NK-92 treated with Interleukin-12 subunit alpha and Interleukin-12 subunit beta, amount 100 ng/mL, for 24 hours (cell line): Measurements from ENCODE around the gene CTIF.
A peak's percentile ranks its signal among the peaks of the same experiment; 100 is the strongest.
"Not testable (repeated sequence)": the region's sequence is repeated elsewhere in the genome, so short reads cannot be mapped to it uniquely, and the experiment has no call there.

Experiments used
- DNase-seq: peaks from one replicate; lab custom pipeline; 2025; lab: John Stamatoyannopoulos, UW

The CTIF gene

GRCh38 chr18:48538531-48539405 lies at the start of gene CTIF:
TSS of gene CTIF (plus strand) at chr18:48539031. CDS start at chr18:48619566, 80,535 bp downstream.
- DNase-seq: peak; percentile 31

- no peak for DNase-seq
These were observed 48.1 kb upstream of the CTIF start for GRCh38 chr18:48490641-48491293.

DNA sequence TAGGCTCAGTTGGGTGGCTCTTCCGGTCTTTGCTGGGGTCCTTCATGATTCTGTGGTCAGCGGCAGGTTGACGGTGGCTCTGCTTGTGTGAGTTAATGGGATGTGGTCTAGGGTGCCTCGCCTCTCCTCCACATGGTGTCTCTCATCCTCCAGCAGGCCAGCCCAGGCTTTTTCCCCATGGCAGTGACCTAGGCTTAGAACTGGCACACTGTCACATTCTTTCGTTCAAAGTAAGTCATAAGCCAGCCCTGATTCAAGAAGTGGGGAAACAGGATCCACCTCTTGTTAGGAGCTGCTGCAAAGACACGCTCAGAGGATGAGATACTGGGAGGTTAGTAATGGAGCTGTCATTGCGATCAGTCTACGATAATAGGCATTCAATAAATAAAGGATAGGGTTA lies 46.0 kb upstream of the CTIF start:
- DNase-seq: no peak

DNA sequence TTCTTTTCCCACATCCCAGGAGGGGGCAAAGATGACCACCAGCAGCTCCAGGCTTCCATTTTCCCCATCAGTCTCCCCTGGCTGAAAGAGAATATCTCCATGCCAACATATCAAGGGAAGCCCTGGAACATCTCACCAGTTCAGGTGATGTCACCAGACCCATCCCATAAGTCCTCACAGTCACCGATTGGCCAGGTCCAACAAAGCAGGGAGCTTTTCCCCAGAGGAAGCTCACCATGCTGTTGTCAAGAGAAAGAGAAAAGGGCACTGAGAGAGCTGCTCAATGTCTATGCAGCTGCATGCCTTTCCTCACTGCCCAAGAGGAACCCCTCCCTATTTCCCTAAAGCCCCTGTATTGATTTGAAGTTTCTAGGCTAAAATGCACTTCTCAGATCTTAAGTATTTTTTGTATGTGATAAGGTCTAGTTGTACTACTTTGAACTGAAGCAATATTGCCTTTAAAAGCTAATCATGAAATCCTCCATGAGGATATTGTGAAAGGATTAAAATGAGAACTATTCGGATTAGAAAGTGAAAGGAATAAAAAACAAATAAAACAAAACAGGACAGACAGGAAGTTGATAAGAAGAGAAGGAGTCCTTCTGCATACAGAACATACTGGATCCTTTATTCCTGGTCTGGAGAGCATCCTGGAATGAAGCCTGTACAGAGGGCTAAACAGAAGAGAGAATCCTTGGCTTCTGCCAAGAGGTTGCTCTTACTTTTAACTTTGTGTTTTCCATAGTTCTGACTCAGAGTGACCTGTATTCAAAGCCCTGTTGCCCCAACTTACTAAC lies 45.2 kb upstream of the CTIF start:
- DNase-seq: no peak

- no peak for DNase-seq
These were observed 41.0 kb upstream of the CTIF start for GRCh38 chr18:48497863-48498262.

DNA sequence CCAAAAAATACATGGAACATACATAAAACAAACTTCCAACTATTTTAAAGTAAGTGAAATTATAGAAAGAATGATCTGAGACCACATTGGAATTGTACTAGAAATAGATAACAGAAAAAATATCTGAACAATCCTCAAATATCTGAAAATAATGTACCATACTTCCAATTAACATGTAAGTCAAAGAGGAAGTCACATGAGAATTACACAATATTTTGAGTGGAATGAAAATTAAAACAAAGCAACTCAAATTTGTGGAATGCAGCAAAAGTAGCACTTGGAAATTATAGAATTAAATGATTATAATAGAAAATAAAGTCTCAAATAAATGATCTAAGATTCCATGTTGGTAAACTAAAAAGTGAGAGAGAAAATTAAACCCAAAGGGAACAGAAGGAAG lies 38.3 kb upstream of the CTIF start:
- no peak for DNase-seq

GRCh38 chr18:48502906-48503305 lies 35.9 kb upstream of the CTIF start:
- DNase-seq: no peak

- no peak for DNase-seq
These were observed 34.0 kb upstream of the CTIF start for GRCh38 chr18:48504819-48505218.

GRCh38 chr18:48506983-48507568 lies 31.8 kb upstream of the CTIF start:
- not testable (repeated sequence) for DNase-seq

- not testable (repeated sequence) for DNase-seq
These were observed 26.3 kb upstream of the CTIF start for GRCh38 chr18:48512498-48512897.

DNA sequence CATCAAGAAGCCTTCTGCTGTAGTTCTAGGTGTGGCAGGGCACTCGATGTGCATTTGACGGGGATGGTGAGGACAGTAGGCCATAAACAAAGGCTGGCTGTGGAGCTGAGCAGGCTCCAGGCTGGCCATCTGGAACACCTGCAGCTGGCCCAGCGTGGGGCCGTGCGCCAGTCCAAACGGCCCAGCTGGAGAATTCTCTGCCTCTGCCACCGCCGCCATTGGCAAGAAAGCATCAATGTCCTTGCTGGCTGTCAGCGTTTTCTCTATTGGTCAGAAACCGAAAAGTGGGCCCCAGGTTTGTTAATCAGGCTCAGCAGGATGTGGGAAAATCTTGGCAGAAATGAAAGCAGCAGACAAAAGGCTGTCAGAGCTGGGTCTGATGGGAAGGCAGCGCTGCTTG lies 24.0 kb upstream of the CTIF start:
- no peak for DNase-seq

- no peak for DNase-seq
These were observed 21.8 kb upstream of the CTIF start for GRCh38 chr18:48517048-48517447.

DNA sequence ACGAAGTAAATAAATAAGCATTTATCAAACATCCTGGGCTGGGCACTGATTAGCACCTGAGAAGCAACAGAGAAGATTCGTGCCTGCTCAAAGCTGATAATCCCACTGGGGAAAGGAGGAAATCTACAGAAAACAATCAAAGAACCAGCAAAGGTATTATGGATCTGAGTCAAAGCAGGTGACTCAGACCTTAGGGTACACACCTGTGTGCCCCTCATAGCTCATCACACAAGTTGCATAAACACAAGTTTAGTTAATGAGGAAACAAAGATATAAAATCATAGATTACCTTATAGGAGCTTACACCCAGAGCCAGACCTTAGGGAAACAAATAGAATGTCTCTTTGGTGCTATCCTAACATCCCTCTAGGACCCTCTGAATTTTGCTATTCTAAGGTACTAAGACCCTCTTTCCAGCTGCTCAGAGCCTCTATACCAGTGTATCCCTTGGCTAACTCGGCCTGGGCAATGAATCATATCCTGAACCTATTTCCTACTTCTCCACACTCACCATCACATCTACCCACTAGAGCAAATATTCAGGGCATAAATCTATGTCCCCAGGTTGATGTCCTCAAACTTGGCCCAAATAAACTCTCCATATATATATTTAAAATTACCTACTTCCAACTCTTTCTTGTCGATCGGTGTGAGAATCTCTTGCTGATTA lies 19.3 kb upstream of the CTIF start:
- DNase-seq: no peak

- no peak for DNase-seq
These were observed 17.1 kb upstream of the CTIF start for GRCh38 chr18:48521723-48522122.

- DNase-seq: no peak
These were observed 13.2 kb upstream of the CTIF start for GRCh38 chr18:48525671-48526070.

DNA sequence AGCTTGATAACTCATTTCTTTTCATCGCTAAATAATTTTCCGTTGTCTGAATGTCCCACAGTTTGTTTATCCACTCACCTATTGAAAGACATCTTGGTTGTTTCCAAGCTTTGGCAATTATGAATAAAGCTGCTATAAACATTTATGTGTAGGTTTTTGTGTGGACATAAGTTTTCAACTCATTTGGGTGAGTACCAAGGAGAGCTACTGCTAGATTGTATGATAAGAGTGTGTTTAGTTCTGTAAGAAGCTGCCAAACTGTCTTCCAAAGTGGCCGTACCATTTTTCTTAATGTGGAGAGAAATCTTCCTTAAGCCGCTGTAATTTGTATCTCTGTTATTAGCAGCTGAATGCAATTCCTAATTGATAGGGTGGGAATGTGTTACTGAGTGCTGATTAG lies 11.4 kb upstream of the CTIF start:
- no peak for DNase-seq

DNA sequence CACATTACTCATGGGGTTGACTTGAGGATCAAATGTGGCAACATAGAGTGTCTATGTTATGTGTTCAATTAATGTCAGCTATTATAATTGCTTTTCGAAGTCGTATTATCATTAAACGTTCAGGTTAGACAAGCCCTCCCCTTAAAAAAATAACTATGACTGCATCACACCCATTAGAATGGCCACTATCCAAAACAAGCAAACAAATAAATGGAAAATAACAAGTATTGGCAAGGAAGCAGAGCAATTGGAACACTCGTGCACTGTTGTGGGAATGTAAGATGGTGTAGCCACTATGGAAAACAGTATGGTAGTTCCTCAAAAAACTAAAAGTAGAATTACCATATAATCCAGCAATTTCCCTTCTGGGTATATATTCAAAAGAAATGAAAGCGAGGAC lies 10.0 kb upstream of the CTIF start:
- no peak for DNase-seq

DNA sequence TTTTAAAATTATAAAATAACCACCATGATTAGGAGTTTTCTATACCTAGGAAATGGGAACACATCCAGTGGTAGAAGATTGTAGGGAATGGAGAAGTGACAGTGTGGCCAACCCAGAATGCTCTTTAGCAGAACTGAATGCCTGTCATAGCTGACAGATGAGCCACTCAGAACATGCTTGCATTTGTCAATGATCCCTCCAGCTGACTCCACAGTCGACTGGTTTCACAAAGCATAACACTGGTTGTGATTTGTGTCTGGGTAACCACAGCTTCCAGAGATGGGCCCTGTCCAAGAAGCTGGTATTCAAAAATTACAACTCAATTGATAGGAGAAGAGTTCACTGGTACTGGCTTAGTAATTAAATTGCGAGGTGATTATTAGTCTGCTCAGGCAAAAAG lies 9.0 kb upstream of the CTIF start:
- no peak for DNase-seq

DNA sequence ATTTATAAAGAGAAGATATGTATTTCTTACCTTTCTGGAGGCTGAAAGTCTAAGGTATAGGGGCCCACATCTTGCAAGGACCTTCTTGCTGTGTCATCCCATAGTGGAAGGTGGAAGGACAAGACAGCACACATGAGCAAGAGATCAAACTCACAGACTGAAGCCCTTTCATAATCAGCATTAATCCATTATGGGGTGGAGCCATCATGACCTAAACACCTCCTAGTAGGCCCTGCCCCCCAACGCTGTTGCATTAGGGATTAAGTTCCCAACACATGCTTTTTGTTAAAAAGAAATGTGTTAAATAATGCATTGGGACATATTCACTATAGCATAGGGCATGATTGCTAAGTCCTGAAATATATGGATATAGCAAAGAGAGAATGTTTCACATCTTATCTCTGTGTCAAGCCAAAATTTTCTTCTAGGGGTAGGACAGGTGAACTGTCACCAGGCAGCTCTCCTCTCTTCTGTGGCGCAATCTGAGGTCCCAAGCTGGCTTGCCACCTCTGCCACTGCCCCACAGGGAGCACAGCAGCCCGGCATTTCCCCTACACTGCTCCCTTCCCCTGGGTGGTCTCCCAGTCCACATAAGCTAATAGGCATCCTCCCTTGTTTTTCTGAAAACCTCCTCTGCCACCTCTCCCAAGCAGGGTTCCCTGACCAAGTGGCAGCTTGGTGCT lies 8.3 kb upstream of the CTIF start:
- no peak for DNase-seq

- no peak for DNase-seq
These were observed 7.8 kb upstream of the CTIF start for GRCh38 chr18:48531082-48531403.

DNA sequence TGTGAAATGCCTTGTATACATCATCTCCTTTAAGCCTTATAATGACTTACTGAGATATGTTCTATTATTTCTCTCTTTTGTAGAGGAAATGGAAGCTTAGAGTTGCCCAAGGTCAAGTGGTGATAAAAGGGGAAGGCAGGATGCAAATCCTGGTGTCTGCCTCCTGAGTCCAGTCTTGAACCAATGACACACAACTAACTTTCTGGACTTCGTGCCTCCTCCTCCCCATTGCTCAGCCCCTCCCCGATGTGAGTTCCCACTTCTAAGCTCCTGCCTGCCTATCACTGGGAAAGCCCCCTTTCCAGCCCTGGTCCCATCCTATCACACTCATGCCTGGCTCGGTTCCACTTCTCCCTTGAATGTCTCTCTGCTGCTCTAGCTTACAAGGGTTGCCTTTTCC lies 6.9 kb upstream of the CTIF start:
- DNase-seq: no peak
